RWPE1 (cell line): ENCODE data around the gene BDNF.
A peak's percentile ranks its signal among the peaks of the same experiment; 100 is the strongest.
"Not testable (repeated sequence)": the region's sequence is repeated elsewhere in the genome, so short reads cannot be mapped to it uniquely, and the experiment has no call there.

ENCODE experiments used
- CTCF ChIA-PET: fragments of 350-600 bp; sonication (Branson Sonifier 250); formaldehyde crosslinking; extraction: SDS; loops from one replicate; lab custom pipeline; 2021; lab: Yijun Ruan, JAX
- POLR2A ChIA-PET: fragments of 400-600 bp; formaldehyde crosslinking; extraction: SDS; loops from one replicate; lab custom pipeline; 2020; ENCODE audit warnings: antibody characterized with exemption; ENCODE audit not compliant: low non-redundant PET; lab: Yijun Ruan, JAX
- DNase-seq: peaks from one replicate; pipeline ENCODE4 v3.0.0; 2012; ENCODE audit warnings: low spot score
- H3K27ac ChIP-seq: fragments of 450-650 bp; 2 replicates; pipeline ENCODE4 v1.5.1; 2017
- CTCF ChIP-seq: fragments of 450-650 bp; conservative IDR thresholded peaks from 2 replicates; pipeline ENCODE4 v1.5.1; 2017; ENCODE audit warnings: low read depth, mild to moderate bottlenecking

BDNF gene

GRCh38 chr11:27700351-27701301, at the start of gene BDNF:
TSS of gene BDNF (minus strand) at chr11:27700455. CDS start at chr11:27658564, 41,891 bp downstream.
- peak; percentile 50 for DNase-seq
- peak within 1 kb of the TSS; percentile 48 for H3K27ac ChIP-seq
- ChIA-PET POLR2A (no interaction called here), CTCF (interaction anchor here (0.5 to 3.2 kb wide), 9 partner anchors 86 to 1627 kb away, joined by 3 to 21 read pairs (median 4); partner anchors contain the start of genes KIF18A and METTL15)
- TF ChIP-seq CTCF, result no peak

GRCh38 chr11:27740362-27741013, 40.2 kb upstream of the BDNF start:
- H3K27ac ChIP-seq, result no peak overlapping the region
- ChIA-PET CTCF (interaction anchor here (0.7 kb wide), 1 partner anchor 386 kb away, joined by 3 read pairs; no protein-coding TSS in a partner anchor), POLR2A (no interaction called here)
- no peak for TF ChIP-seq CTCF
- no peak for DNase-seq

- ChIA-PET CTCF (interaction anchor here (0.6 kb wide), 1 partner anchor 706 kb away, joined by 3 read pairs; no protein-coding TSS in a partner anchor), POLR2A (no interaction called here)
- DNase-seq, result no peak
- no peak for TF ChIP-seq CTCF
- no peak overlapping the region for H3K27ac ChIP-seq
Observed at GRCh38 chr11:27735281-27735680, 35.0 kb upstream of the BDNF start.

GRCh38 chr11:27731803-27732202, 31.5 kb upstream of the BDNF start:
- DNase-seq, POLR2A ChIA-PET, H3K27ac ChIP-seq: not testable (repeated sequence)
- CTCF ChIA-PET, result interaction anchor here (0.7 kb wide), 1 partner anchor 221 kb away, joined by 4 read pairs; no protein-coding TSS in a partner anchor

GRCh38 chr11:27726981-27727380, 26.7 kb upstream of the BDNF start:
- POLR2A ChIA-PET, result no interaction called here
- DNase-seq, result no peak
- CTCF ChIA-PET, result no interaction called here
- no peak overlapping the region for H3K27ac ChIP-seq
- no peak for TF ChIP-seq CTCF

- ChIA-PET POLR2A (no interaction called here), CTCF (interaction anchor here (0.6 kb wide), 1 partner anchor 1138 kb away, joined by 3 read pairs; no protein-coding TSS in a partner anchor)
- no peak overlapping the region for H3K27ac ChIP-seq
- no peak for TF ChIP-seq CTCF
- DNase-seq, result no peak
Observed at GRCh38 chr11:27723687-27724086, 23.4 kb upstream of the BDNF start.
